DMS79 (cell line): ENCODE results near the gene FOXN1.
"Not testable (repeated sequence)": the region's sequence is repeated elsewhere in the genome, so short reads cannot be mapped to it uniquely, and the experiment has no call there.

Source experiments
- DNase-seq: peaks from one replicate; lab custom pipeline; 2025; lab: John Stamatoyannopoulos, UW

FOXN1 gene

GRCh38 chr17:28505986-28506665, at the start of gene FOXN1:
TSS of gene FOXN1 (plus strand) at chr17:28506348. CDS start at chr17:28523970, 17,622 bp downstream.
- no peak for DNase-seq

- DNase-seq, result no peak
These were observed 48.3 kb upstream of the FOXN1 start for GRCh38 chr17:28457890-28458289.

GRCh38 chr17:28458881-28459280, 47.3 kb upstream of the FOXN1 start:
- not testable (repeated sequence) for DNase-seq

- no peak for DNase-seq
These were observed 45.2 kb upstream of the FOXN1 start for GRCh38 chr17:28460901-28461300.

- DNase-seq, result no peak
These were observed 40.1 kb upstream of the FOXN1 start for GRCh38 chr17:28466001-28466400.

- no peak for DNase-seq
These were observed 39.6 kb upstream of the FOXN1 start for GRCh38 chr17:28466521-28467048.

- DNase-seq, result no peak
These were observed 38.6 kb upstream of the FOXN1 start for GRCh38 chr17:28467456-28468025.

GRCh38 chr17:28468033-28468735, 38.0 kb upstream of the FOXN1 start:
- not testable (repeated sequence) for DNase-seq

- no peak for DNase-seq
These were observed 37.4 kb upstream of the FOXN1 start for GRCh38 chr17:28468781-28469180.

- no peak for DNase-seq
These were observed 36.8 kb upstream of the FOXN1 start for GRCh38 chr17:28469376-28469775.

- no peak for DNase-seq
These were observed 35.8 kb upstream of the FOXN1 start for GRCh38 chr17:28470266-28470913.

GRCh38 chr17:28470914-28471366, 35.2 kb upstream of the FOXN1 start:
- DNase-seq, result no peak

- no peak for DNase-seq
These were observed 34.4 kb upstream of the FOXN1 start for GRCh38 chr17:28471531-28472342.

GRCh38 chr17:28472871-28473497, 33.2 kb upstream of the FOXN1 start:
- DNase-seq, result no peak

GRCh38 chr17:28473542-28473941, 32.6 kb upstream of the FOXN1 start, which contains the start of gene SLC13A2:
TSS of gene SLC13A2 (plus strand) at chr17:28473644. CDS start at chr17:28473713, 69 bp downstream.
- no peak for DNase-seq

- no peak for DNase-seq
These were observed 32.0 kb upstream of the FOXN1 start for GRCh38 chr17:28474111-28474531.

GRCh38 chr17:28475151-28475900, 30.8 kb upstream of the FOXN1 start:
- DNase-seq, result no peak

- no peak for DNase-seq
These were observed 29.9 kb upstream of the FOXN1 start for GRCh38 chr17:28476076-28476865.

- no peak for DNase-seq
These were observed 28.2 kb upstream of the FOXN1 start for GRCh38 chr17:28477928-28478327.
